Endothelial cell of umbilical vein (primary cell): Measurements from ENCODE around the gene TRMT1. TPM values are rescaled to one million over a fixed set of nuclear protein-coding genes. Genes with fewer than 3 reads are reported as not detected.

Source experiments
- BruUV-seq: library from RNA; stranded (reverse); fragments of 400-500 nt; replicated peaks from 2 replicates; lab custom pipeline; 2021; lab: Mats Ljungman, UMichigan
- CTCF ChIA-PET: fragments of 300-600, 350-600 bp; sonication (Branson Sonifier 250); formaldehyde crosslinking; loops from one replicate; lab custom pipeline; 2021; ENCODE audit warnings: antibody characterized with exemption, inconsistent platforms; lab: Charles Lee
- POLR2A ChIA-PET: fragments of 300-600, 350-600 bp; sonication (Branson Sonifier 250); formaldehyde crosslinking; loops from one replicate; lab custom pipeline; 2021; ENCODE audit warnings: antibody characterized with exemption, inconsistent platforms; lab: Charles Lee
- DNase-seq: peaks from one replicate; pipeline ENCODE4 v3.0.0-alpha.2; 2011; ENCODE audit warnings: low read depth, low spot score
- FAIRE-seq: peaks from 2 replicates; lab custom pipeline; 2011; peaks lifted over from hg19 to GRCh38; lab: Jason Lieb, UNC
- H2AFZ ChIP-seq: 2 replicates; pipeline ENCODE4 v1.6.0; 2012; ENCODE audit warnings: low read depth, low read length, control low read depth, inconsistent platforms
- H3K27ac ChIP-seq: 2 replicates; pipeline ENCODE4 v1.5.1; 2011; ENCODE audit warnings: low read depth, mild to moderate bottlenecking, control low read depth, low read length, moderate library complexity; ENCODE audit not compliant: insufficient read depth
- H3K27me3 ChIP-seq, 2 experiments: 2 replicates each; pipeline versions ENCODE4 v1.6.0 to v1.6.1; 2011; ENCODE audit warnings: low read length in 2 of 2, mixed read lengths in 1 of 2; ENCODE audit not compliant: control insufficient read depth in 2 of 2, insufficient read depth in 2 of 2
- H3K36me3 ChIP-seq, 2 experiments: 2 replicates in 1 of 2; 3 replicates in 1 of 2; pipeline ENCODE4 v1.5.1; 2011; ENCODE audit warnings: low read length in 2 of 2, mild to moderate bottlenecking in 1 of 2, moderate library complexity in 1 of 2; ENCODE audit not compliant: control insufficient read depth in 2 of 2, insufficient read depth in 2 of 2; ENCODE audit errors: extremely low read depth in 1 of 2
- H3K4me1 ChIP-seq: 3 replicates; pipeline ENCODE4 v1.5.1; 2011; ENCODE audit warnings: mild to moderate bottlenecking, low read length; ENCODE audit not compliant: control insufficient read depth, insufficient read depth; ENCODE audit errors: extremely low read depth
- H3K4me2 ChIP-seq: 2 replicates; pipeline ENCODE4 v1.6.1; 2011; ENCODE audit warnings: low read length, control low read depth, mixed read lengths; ENCODE audit not compliant: insufficient read depth
- H3K4me3 ChIP-seq, 3 experiments: fragments of 200-600 bp in 1 of 3; sonication (generic), shearing (Covaris generic) in 1 of 3; replicated peaks in 1 of 3; 2 replicates each; pipeline ENCODE4 v1.5.1; 2011 to 2016; ENCODE audit warnings: control low read depth in 3 of 3, low read length in 3 of 3, mild to moderate bottlenecking in 2 of 3, inconsistent platforms in 1 of 3, low read depth in 1 of 3, moderate library complexity in 1 of 3; ENCODE audit not compliant: insufficient read depth in 1 of 3
- H3K79me2 ChIP-seq: 2 replicates; pipeline ENCODE4 v1.6.0; 2012; ENCODE audit warnings: low read length, inconsistent platforms; ENCODE audit not compliant: control insufficient read depth, insufficient read depth
- H3K9ac ChIP-seq: replicated peaks from 2 replicates; pipeline ENCODE3; 2011; ENCODE audit warnings: low read length, control low read depth; ENCODE audit not compliant: insufficient read depth; ENCODE audit errors: extremely low read depth
- H3K9me1 ChIP-seq: replicated peaks from 3 replicates; pipeline ENCODE4 v1.6.0; 2011; ENCODE audit warnings: mild to moderate bottlenecking, low read length; ENCODE audit not compliant: control insufficient read depth, insufficient read depth; ENCODE audit errors: extremely low read depth
- H3K9me3 ChIP-seq: replicated peaks from 2 replicates; pipeline ENCODE4 v1.5.1; 2012; ENCODE audit warnings: low read length, inconsistent platforms; ENCODE audit not compliant: control insufficient read depth, insufficient read depth
- H4K20me1 ChIP-seq: replicated peaks from 2 replicates; pipeline ENCODE3; 2011; ENCODE audit warnings: mild to moderate bottlenecking, low read length; ENCODE audit not compliant: control insufficient read depth, insufficient read depth; ENCODE audit errors: extremely low read depth
- CTCF ChIP-seq, 2 donors: IDR thresholded peaks; 1 replicate in 1 of 2; 2 replicates in 1 of 2; pipeline ENCODE4 v1.5.1; 2011; ENCODE audit warnings: low read length in 2 of 2, mild to moderate bottlenecking in 2 of 2, moderate library complexity in 2 of 2, control low read depth in 1 of 2, inconsistent platforms in 1 of 2, low read depth in 1 of 2; ENCODE audit not compliant: insufficient read depth in 1 of 2; ENCODE audit errors: extremely low read depth in 1 of 2
- EZH2 ChIP-seq: IDR thresholded peaks from 2 replicates; pipeline ENCODE4 v1.6.1; 2012; ENCODE audit warnings: borderline replicate concordance, low read depth, mild to moderate bottlenecking, moderate library complexity, low read length, inconsistent platforms; ENCODE audit not compliant: severe bottlenecking
- FOS ChIP-seq: IDR thresholded peaks from 2 replicates; pipeline ENCODE4 v1.6.1; 2011; ENCODE audit warnings: mild to moderate bottlenecking, low read length, moderate library complexity, borderline replicate concordance; ENCODE audit not compliant: insufficient read depth
- GATA2 ChIP-seq: IDR thresholded peaks from 2 replicates; pipeline ENCODE4 v1.7.0; 2011; ENCODE audit warnings: low read depth, mild to moderate bottlenecking, moderate library complexity, mixed read lengths, low read length; ENCODE audit not compliant: insufficient read length, insufficient read depth
- MAX ChIP-seq: IDR thresholded peaks from 2 replicates; pipeline ENCODE4 v1.6.1; 2011; ENCODE audit not compliant: insufficient read depth, insufficient read length
- POLR2A ChIP-seq: IDR thresholded peaks from 2 replicates; pipeline ENCODE4 v1.6.1; 2012; ENCODE audit warnings: low read depth, mild to moderate bottlenecking, control low read depth, low read length
- POLR2AphosphoS5 ChIP-seq: IDR thresholded peaks from 2 replicates; pipeline ENCODE4 v1.6.1; 2012; ENCODE audit warnings: low read depth, mild to moderate bottlenecking, control low read depth, low read length, moderate library complexity; ENCODE audit not compliant: insufficient read depth
- dilution Hi-C: fragments of 300-500 bp; cut with MboI; formaldehyde crosslinking; loops from one replicate; pipeline ENCODE4 v1.15.0; 2019; ENCODE audit warnings: low sequenced_read_pairs; ENCODE audit not compliant: extremely low pct_ligation_motif_present
- intact Hi-C: fragments of 100-400 bp; cut with micrococcal nuclease; formaldehyde crosslinking; loops from one replicate; pipeline ENCODE4 v1.10.0; 2022
- polyA plus RNA-seq, 4 experiments: library from polyadenylated mRNA; depleted of rRNA in 3 of 4; stranded (reverse) in 3 of 4; unstranded in 1 of 4; fragments of >200 nt; gene quantifications; 2 replicates each; pipeline versions ENCODE4 v1.2.1 to v1.2.3, GENCODE V29; 2011 to 2012; ENCODE audit warnings: missing spikeins in 1 of 4
- total RNA-seq: library from RNA; stranded (reverse); gene quantifications from 2 replicates; pipeline ENCODE4 v1.2.3, GENCODE V29; 2021

The TRMT1 gene
- total and polyA plus RNA-seq, 2 donors (not counting 3 experiments of a cell fraction or from before 2014, with no cell fraction given), result 46.3 to 53.0 TPM

- POLR2A ChIA-PET, result no interaction called here
- CTCF ChIA-PET, result interaction anchor here (1.0 to 7.2 kb wide), 6 partner anchors 12 to 106 kb away, joined by 3 to 76 read pairs (median 14); no protein-coding TSS in a partner anchor
- H3K9me1 ChIP-seq, result no peaks in the 10 kb centered on the region
- H3K9ac ChIP-seq, result no peak overlapping the region
- peaks cover 0 to 2% of the 10 kb centered on the region in 2 experiments for H3K36me3 ChIP-seq
- no peak overlapping the region for H3K27ac ChIP-seq
- no peaks in the 10 kb centered on the region for H3K79me2 ChIP-seq
- no peaks in the 10 kb centered on the region for H3K9me3 ChIP-seq
- H4K20me1 ChIP-seq, result no peaks in the 10 kb centered on the region
- no peak overlapping the region for H3K4me3 ChIP-seq
- dilution Hi-C loops (no loop called here), intact Hi-C loops (no loop called here)
- TF ChIP-seq FOS (no peak), POLR2A (no peak), MAX (no peak), CTCF (IDR thresholded peaks at IDR 0.05; ENCODE audit: extremely low read depth in 1 of 2, insufficient read depth in 1 of 2, low read depth in 1 of 2, low read length in 2 of 2) (no peak), GATA2 (no peak), POLR2AphosphoS5 (no peak), EZH2 (no peak)
- no peak overlapping the region for H3K4me2 ChIP-seq
- no peak overlapping the region for H2AFZ ChIP-seq
- no peaks in the 10 kb centered on the region for H3K27me3 ChIP-seq
- H3K4me1 ChIP-seq, result peaks cover 4% of the 10 kb centered on the region
- no peak for DNase-seq
- FAIRE-seq, result no peak
- no TSS peak for BruUV-seq
These were observed 33.5 kb downstream of the TRMT1 start for GRCh38 chr19:13083008-13083404.
